Left ventricle myocardium inferior (tissue), 1 donor: ENCODE measurements around the gene ACOX2. TPM values are rescaled to one million over a fixed set of nuclear protein-coding genes. Genes with fewer than 3 reads are reported as not detected.

Experiments
- DNase-seq: peaks from one replicate; pipeline ENCODE4 v3.0.0-alpha.2; 2020
- H3K27ac ChIP-seq: fragments of 200-600 bp; replicated peaks from 2 replicates; pipeline ENCODE4 v1.8.0; 2021
- H3K27me3 ChIP-seq: fragments of 200-600 bp; 2 replicates; pipeline ENCODE4 v1.8.0; 2021; ENCODE audit warnings: low read depth
- H3K36me3 ChIP-seq: fragments of 200-600 bp; 2 replicates; pipeline ENCODE4 v1.8.0; 2021
- H3K4me1 ChIP-seq: fragments of 200-600 bp; 2 replicates; pipeline ENCODE4 v1.8.0; 2021
- H3K4me3 ChIP-seq: fragments of 200-600 bp; 2 replicates; pipeline ENCODE4 v1.8.0; 2021; ENCODE audit warnings: mild to moderate bottlenecking, moderate library complexity
- H3K9me3 ChIP-seq: fragments of 200-600 bp; replicated peaks from 2 replicates; pipeline ENCODE4 v1.8.0; 2021
- CTCF ChIP-seq: fragments of 200-600 bp; IDR thresholded peaks from 2 replicates; pipeline ENCODE4 v1.8.0; 2021; ENCODE audit warnings: antibody characterized with exemption, mild to moderate bottlenecking, borderline replicate concordance
- intact Hi-C: fragments of 100-400 bp; cut with micrococcal nuclease; formaldehyde crosslinking; loops from one replicate; pipeline ENCODE4 v1.11.0; 2022
- total RNA-seq: library from RNA; stranded (reverse); fragmentation: NEBNext Ultra II Directional; extraction: Animal tissue kit (Norgen Biotek cat#: 25700); gene quantifications from one replicate; pipeline ENCODE4 v1.2.1, GENCODE V29; 2021
- donor health status: DM: no; HTN: yes; CAD: no; lungs with severe emphysema.

Gene ACOX2
- total RNA-seq, 1 donor from 2014 or later = 37.2 TPM

GRCh38 chr3:58508437-58508836, 28.6 kb downstream of the ACOX2 start:
- Histone ChIP-seq H3K4me3 (no peak overlapping the region), H3K27me3 (no peaks in the 10 kb centered on the region), H3K9me3 (no peaks in the 10 kb centered on the region), H3K27ac (no peak overlapping the region), H3K36me3 (peaks cover 80% of the 10 kb centered on the region), H3K4me1 (no peaks in the 10 kb centered on the region)
- intact Hi-C loops = no loop called here
- no peak for TF ChIP-seq CTCF
- no peak for DNase-seq

- no peak overlapping the region for H3K4me3 ChIP-seq
- no peak for DNase-seq
- TF ChIP-seq CTCF = no peak
- H3K36me3 ChIP-seq = peaks cover 73% of the 10 kb centered on the region
- peaks cover 7% of the 10 kb centered on the region for H3K4me1 ChIP-seq
- no peaks in the 10 kb centered on the region for H3K9me3 ChIP-seq
- intact Hi-C loops = no loop called here
- no peaks in the 10 kb centered on the region for H3K27me3 ChIP-seq
- no peak overlapping the region for H3K27ac ChIP-seq
Observed at GRCh38 chr3:58507356-58508078, 29.5 kb downstream of the ACOX2 start.

GRCh38 chr3:58502872-58503271, 34.1 kb downstream of the ACOX2 start:
- Histone ChIP-seq H3K4me1 (peaks cover 13% of the 10 kb centered on the region), H3K27ac (no peak overlapping the region), H3K36me3 (peaks cover 71% of the 10 kb centered on the region), H3K4me3 (no peak overlapping the region), H3K27me3 (no peaks in the 10 kb centered on the region), H3K9me3 (no peaks in the 10 kb centered on the region)
- intact Hi-C loops = no loop called here
- DNase-seq = no peak
- no peak for TF ChIP-seq CTCF

GRCh38 chr3:58497097-58497496, 39.9 kb downstream of the ACOX2 start:
- intact Hi-C loops = loop anchor here (10.0 kb wide), 1 partner anchor 162 kb away; the partner anchor contains the start of gene PXK
- Histone ChIP-seq H3K4me3 (no peak overlapping the region), H3K4me1 (peaks cover 61% of the 10 kb centered on the region), H3K9me3 (no peaks in the 10 kb centered on the region), H3K36me3 (peaks cover 27% of the 10 kb centered on the region), H3K27ac (peak overlapping the region; percentile 36), H3K27me3 (no peaks in the 10 kb centered on the region)
- no peak for TF ChIP-seq CTCF
- DNase-seq = no peak

- H3K27me3 ChIP-seq = no peaks in the 10 kb centered on the region
- no peaks in the 10 kb centered on the region for H3K9me3 ChIP-seq
- H3K27ac ChIP-seq = peak overlapping the region; percentile 21
- no peak for TF ChIP-seq CTCF
- H3K36me3 ChIP-seq = peaks cover 21% of the 10 kb centered on the region
- no peak overlapping the region for H3K4me3 ChIP-seq
- no peak for DNase-seq
- H3K4me1 ChIP-seq = peaks cover 62% of the 10 kb centered on the region
- intact Hi-C loops = loop anchor here (10.0 kb wide), 1 partner anchor 162 kb away; the partner anchor contains the start of gene PXK
Observed at GRCh38 chr3:58496206-58496857, 40.7 kb downstream of the ACOX2 start.
